ENCODE data around the gene SYNPO2. TPM values are rescaled to one million over a fixed set of nuclear protein-coding genes. Genes with fewer than 3 reads are reported as not detected.

The SYNPO2 gene
- total RNA-seq, 1 experiment from 2014 or later = 0.04 TPM

DNA sequence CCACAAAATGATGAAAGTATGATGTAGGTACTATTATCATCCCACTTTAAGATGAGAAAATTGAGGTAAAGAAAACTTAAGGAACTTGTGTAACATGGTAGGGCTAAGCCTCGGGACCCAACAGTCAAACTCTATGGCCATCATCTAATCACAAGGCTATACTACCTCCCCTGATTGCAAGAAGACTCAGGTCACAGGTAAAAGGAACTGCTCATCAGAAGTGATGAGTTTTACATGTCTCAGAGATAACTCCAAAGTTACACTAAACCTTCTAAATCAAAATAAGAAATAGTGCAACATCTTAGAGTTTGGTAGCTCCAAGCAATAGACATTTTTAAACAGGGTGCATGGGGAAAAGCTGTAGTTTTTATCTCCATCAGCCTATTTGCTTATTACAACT lies 150.5 kb downstream of the SYNPO2 start:
- ChIA-PET POLR2A (ENCODE audit: unreplicated experiment) (no interaction called here), CTCF (no interaction called here)
- no TSS peak for BruUV-seq (replicated peaks)
- TF ChIP-seq EZH2 (IDR thresholded peaks at IDR 0.05; ENCODE audit: low read length, unreplicated experiment) = no peak
- no peak for TF ChIP-seq EZH2phosphoT487 (IDR thresholded peaks at IDR 0.05; ENCODE audit: borderline replicate concordance, low read length)
- TF ChIP-seq, protein P1, sequence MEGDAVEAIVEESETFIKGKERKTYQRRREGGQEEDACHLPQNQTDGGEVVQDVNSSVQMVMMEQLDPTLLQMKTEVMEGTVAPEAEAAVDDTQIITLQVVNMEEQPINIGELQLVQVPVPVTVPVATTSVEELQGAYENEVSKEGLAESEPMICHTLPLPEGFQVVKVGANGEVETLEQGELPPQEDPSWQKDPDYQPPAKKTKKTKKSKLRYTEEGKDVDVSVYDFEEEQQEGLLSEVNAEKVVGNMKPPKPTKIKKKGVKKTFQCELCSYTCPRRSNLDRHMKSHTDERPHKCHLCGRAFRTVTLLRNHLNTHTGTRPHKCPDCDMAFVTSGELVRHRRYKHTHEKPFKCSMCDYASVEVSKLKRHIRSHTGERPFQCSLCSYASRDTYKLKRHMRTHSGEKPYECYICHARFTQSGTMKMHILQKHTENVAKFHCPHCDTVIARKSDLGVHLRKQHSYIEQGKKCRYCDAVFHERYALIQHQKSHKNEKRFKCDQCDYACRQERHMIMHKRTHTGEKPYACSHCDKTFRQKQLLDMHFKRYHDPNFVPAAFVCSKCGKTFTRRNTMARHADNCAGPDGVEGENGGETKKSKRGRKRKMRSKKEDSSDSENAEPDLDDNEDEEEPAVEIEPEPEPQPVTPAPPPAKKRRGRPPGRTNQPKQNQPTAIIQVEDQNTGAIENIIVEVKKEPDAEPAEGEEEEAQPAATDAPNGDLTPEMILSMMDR (conservative IDR thresholded peaks at IDR 0.05; ENCODE audit: low read depth, low read length) = no peak
- ATAC-seq = no peak
- no peak overlapping the region for H2AFZ ChIP-seq (ENCODE audit: low read length)
- no peak for DNase-seq
- intact Hi-C loops (cut with micrococcal nuclease) = no loop called here
- no peak overlapping the region for H3K4me3 ChIP-seq (ENCODE audit: low read length)
- no peaks in the 10 kb centered on the region for H3F3A ChIP-seq (ENCODE audit: low read length, unreplicated experiment)
- H3K4me2 ChIP-seq (ENCODE audit: low read length) = no peak overlapping the region
- peaks cover 4% of the 10 kb centered on the region; the same call in 1 of the 2 replicates for H3K4me1 ChIP-seq (ENCODE audit: insufficient read depth, low read length)
- no peaks in the 10 kb centered on the region for H3K36me3 ChIP-seq (ENCODE audit: low read depth, low read length)
- no peaks in the 10 kb centered on the region for H3K9me3 ChIP-seq (ENCODE audit: low read length)
- H3K27me3 ChIP-seq (ENCODE audit: low read length) = no peaks in the 10 kb centered on the region
- H3K27ac ChIP-seq (ENCODE audit: low read length) = no peak overlapping the region
- H3K79me2 ChIP-seq (ENCODE audit: low read length) = no peaks in the 10 kb centered on the region
- H4K20me1 ChIP-seq (ENCODE audit: low read length) = no peaks in the 10 kb centered on the region
- no peaks in the 10 kb centered on the region for H3K9me2 ChIP-seq (replicated peaks; ENCODE audit: low read length)
- no peak overlapping the region for H3K9ac ChIP-seq (ENCODE audit: low read length)

DNA sequence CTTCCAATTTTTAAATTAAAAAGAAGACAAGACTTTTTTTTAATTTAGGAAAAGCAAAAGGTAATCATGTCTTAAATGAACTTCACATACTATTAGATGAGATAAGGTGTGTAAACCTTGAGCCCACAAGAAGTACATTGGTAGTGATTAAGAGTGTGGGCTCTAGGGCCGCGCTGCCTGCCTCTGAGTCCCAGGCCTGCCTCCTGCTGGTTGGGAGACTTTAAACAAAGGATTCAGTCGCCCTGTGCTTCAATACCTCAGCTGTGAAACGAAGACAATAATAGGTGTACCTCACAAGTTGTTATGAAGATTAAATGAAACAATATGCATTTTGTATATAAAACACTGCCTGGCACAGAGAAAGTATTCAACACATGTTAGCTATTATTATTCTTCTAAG lies 151.1 kb downstream of the SYNPO2 start:
- CTCF ChIA-PET = no interaction called here
- Histone ChIP-seq H3K36me3 (ENCODE audit: low read depth, low read length) (no peaks in the 10 kb centered on the region), H3K4me3 (ENCODE audit: low read length) (no peak overlapping the region), H4K20me1 (ENCODE audit: low read length) (no peaks in the 10 kb centered on the region), H3F3A (ENCODE audit: low read length, unreplicated experiment) (no peaks in the 10 kb centered on the region), H3K4me2 (ENCODE audit: low read length) (no peak overlapping the region), H3K27me3 (ENCODE audit: low read length) (no peaks in the 10 kb centered on the region), H3K27ac (ENCODE audit: low read length) (no peak overlapping the region), H3K4me1 (ENCODE audit: insufficient read depth, low read length) (peaks cover 4% of the 10 kb centered on the region; the same call in 1 of the 2 replicates), H3K79me2 (ENCODE audit: low read length) (no peaks in the 10 kb centered on the region), H3K9me2 (replicated peaks; ENCODE audit: low read length) (no peaks in the 10 kb centered on the region), H2AFZ (ENCODE audit: low read length) (no peak overlapping the region), H3K9ac (ENCODE audit: low read length) (no peak overlapping the region), H3K9me3 (ENCODE audit: low read length) (no peaks in the 10 kb centered on the region)
- no peak for DNase-seq
- no peak for TF ChIP-seq EZH2phosphoT487 (IDR thresholded peaks at IDR 0.05; ENCODE audit: borderline replicate concordance, low read length)
- TF ChIP-seq, protein P1 (conservative IDR thresholded peaks at IDR 0.05; ENCODE audit: low read depth, low read length) = peak; percentile 42; the same call in 1 of the 2 replicates
- TF ChIP-seq EZH2 (IDR thresholded peaks at IDR 0.05; ENCODE audit: low read length, unreplicated experiment) = no peak
- no TSS peak for BruUV-seq (replicated peaks)
- intact Hi-C loops (cut with micrococcal nuclease) = loop anchor here (5.0 to 10.0 kb wide), 2 partner anchors 65 to 248 kb away; no protein-coding TSS in a partner anchor
- no peak for ATAC-seq
- POLR2A ChIA-PET (ENCODE audit: unreplicated experiment) = no interaction called here

- Histone ChIP-seq H3K9ac (ENCODE audit: low read length) (no peak overlapping the region), H3K27me3 (ENCODE audit: low read length) (no peaks in the 10 kb centered on the region), H3K36me3 (ENCODE audit: low read depth, low read length) (no peaks in the 10 kb centered on the region), H3K9me3 (ENCODE audit: low read length) (no peaks in the 10 kb centered on the region), H3K27ac (ENCODE audit: low read length) (no peak overlapping the region), H3K9me2 (replicated peaks; ENCODE audit: low read length) (no peaks in the 10 kb centered on the region), H3K4me3 (ENCODE audit: low read length) (no peak overlapping the region), H4K20me1 (ENCODE audit: low read length) (no peaks in the 10 kb centered on the region), H3F3A (ENCODE audit: low read length, unreplicated experiment) (no peaks in the 10 kb centered on the region), H3K79me2 (ENCODE audit: low read length) (no peaks in the 10 kb centered on the region), H3K4me1 (ENCODE audit: insufficient read depth, low read length) (peaks cover 4% of the 10 kb centered on the region; the same call in 1 of the 2 replicates), H3K4me2 (ENCODE audit: low read length) (no peak overlapping the region), H2AFZ (ENCODE audit: low read length) (no peak overlapping the region)
- TF ChIP-seq EZH2phosphoT487 (IDR thresholded peaks at IDR 0.05; ENCODE audit: borderline replicate concordance, low read length) (no peak), EZH2 (IDR thresholded peaks at IDR 0.05; ENCODE audit: low read length, unreplicated experiment) (no peak)
- TF ChIP-seq, protein P1 (conservative IDR thresholded peaks at IDR 0.05; ENCODE audit: low read depth, low read length) = no peak
- intact Hi-C loops (cut with micrococcal nuclease) = loop anchor here (5.0 to 10.0 kb wide), 2 partner anchors 65 to 247 kb away; no protein-coding TSS in a partner anchor
- BruUV-seq (replicated peaks) = no TSS peak
- POLR2A ChIA-PET (ENCODE audit: unreplicated experiment) = no interaction called here
- no peak for ATAC-seq
- DNase-seq = no peak
- CTCF ChIA-PET = no interaction called here
Measured at GRCh38 chr4:119040261-119040660, 151.6 kb downstream of the SYNPO2 start.
